NT2/D1 (cell line): ENCODE measurements around the gene HOXB5.

Source experiments
- SUZ12 ChIP-seq: IDR thresholded peaks from 2 replicates; pipeline ENCODE4 v1.6.1; 2011; ENCODE audit not compliant: insufficient read length, insufficient read depth; ENCODE audit errors: extremely low read depth
- YY1 ChIP-seq: IDR thresholded peaks from 2 replicates; pipeline ENCODE4 v1.6.1; 2011; ENCODE audit not compliant: insufficient read length, insufficient read depth
- ZNF274 ChIP-seq: IDR thresholded peaks from 2 replicates; pipeline ENCODE4 v1.6.1; 2011; ENCODE audit warnings: mild to moderate bottlenecking, low read depth, low read length

DNA sequence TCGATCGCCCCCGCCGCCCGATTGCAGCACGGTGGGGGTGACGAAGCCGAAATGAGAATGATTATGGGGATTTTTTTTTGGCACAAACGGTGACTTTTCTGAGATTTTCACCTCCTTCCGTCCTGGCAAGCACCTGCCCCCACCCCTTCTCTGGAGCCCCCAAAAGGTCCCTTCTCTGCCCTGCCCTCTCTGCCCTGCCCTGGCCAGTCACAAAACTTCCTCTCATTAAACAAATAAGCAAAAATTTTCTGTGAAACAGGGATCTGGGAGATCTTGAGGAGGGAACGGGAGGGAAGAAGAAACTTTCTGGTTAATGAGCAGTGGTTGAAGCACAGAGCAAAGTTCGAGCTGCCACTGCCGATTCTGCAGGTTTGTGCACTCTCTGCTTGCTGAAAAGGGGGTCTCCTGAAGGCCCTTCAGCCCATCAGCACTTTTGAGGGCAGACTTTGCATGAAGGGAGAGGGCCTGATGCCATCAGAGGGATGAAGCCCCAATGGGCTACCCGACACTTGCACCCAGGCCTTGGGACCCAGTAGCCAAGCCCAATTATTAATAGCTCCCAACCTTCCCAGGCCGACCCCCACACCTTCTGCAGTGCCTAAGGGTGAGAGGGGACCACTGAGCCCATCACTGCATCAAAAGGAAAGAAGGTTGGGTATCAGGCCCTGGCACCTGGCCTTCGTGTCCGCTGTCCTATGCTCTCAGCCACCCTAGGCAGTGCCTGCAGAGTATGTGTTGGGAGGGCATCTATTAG is 22.6 kb upstream of the HOXB5 start:
- TF ChIP-seq ZNF274, result no peak
- TF ChIP-seq YY1, result no peak
- peak; percentile 82 for TF ChIP-seq SUZ12
